ENCODE data around the gene UBE2F.

The UBE2F gene

GRCh38 chr2:238083919-238084318 lies 117.1 kb downstream of the UBE2F start:
- no peak for DNase-seq

- DNase-seq: no peak
Measured at GRCh38 chr2:238084761-238085160, 117.9 kb downstream of the UBE2F start.

GRCh38 chr2:238085899-238086298 lies 119.1 kb downstream of the UBE2F start:
- no peak for DNase-seq

GRCh38 chr2:238087211-238087610 lies 120.4 kb downstream of the UBE2F start:
- DNase-seq: no peak

- DNase-seq: no peak
Measured at GRCh38 chr2:238090887-238091286, 124.1 kb downstream of the UBE2F start.

GRCh38 chr2:238091436-238092060 lies 124.7 kb downstream of the UBE2F start:
- no peak for DNase-seq

Measured in GOT3 (cell line).